ENCODE results near the gene TMEM156.
"Not testable (repeated sequence)": the region's sequence is repeated elsewhere in the genome, so short reads cannot be mapped to it uniquely, and the experiment has no call there.

The TMEM156 gene

DNA sequence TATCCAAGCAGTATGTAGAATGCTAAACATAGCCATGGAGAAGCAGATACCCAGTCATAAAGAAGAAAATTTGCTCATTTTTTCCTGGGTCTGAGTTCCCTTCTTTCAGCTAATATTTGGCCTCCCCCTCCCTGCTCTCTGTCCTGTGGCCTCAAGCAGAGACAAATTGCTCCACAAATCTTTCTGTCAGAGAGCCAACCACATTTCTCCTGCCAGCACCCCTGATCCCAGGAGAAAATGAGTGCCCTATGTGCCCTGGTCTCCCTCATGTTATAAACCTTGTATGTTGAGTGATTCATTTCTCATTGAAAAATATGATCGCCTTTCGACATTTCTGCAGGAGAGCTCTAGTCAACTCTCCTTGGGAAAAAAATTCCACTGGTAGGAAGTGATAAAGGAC is 82.0 kb downstream of the TMEM156 start:
- no peaks in the 10 kb centered on the region for H3K27me3 ChIP-seq (ENCODE audit: insufficient read depth, low read depth, severe bottlenecking)
- TF ChIP-seq, protein P1, sequence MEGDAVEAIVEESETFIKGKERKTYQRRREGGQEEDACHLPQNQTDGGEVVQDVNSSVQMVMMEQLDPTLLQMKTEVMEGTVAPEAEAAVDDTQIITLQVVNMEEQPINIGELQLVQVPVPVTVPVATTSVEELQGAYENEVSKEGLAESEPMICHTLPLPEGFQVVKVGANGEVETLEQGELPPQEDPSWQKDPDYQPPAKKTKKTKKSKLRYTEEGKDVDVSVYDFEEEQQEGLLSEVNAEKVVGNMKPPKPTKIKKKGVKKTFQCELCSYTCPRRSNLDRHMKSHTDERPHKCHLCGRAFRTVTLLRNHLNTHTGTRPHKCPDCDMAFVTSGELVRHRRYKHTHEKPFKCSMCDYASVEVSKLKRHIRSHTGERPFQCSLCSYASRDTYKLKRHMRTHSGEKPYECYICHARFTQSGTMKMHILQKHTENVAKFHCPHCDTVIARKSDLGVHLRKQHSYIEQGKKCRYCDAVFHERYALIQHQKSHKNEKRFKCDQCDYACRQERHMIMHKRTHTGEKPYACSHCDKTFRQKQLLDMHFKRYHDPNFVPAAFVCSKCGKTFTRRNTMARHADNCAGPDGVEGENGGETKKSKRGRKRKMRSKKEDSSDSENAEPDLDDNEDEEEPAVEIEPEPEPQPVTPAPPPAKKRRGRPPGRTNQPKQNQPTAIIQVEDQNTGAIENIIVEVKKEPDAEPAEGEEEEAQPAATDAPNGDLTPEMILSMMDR (IDR thresholded peaks at IDR 0.05; ENCODE audit: low read depth, low read length): no peak
- no peaks in the 10 kb centered on the region for H3K36me3 ChIP-seq
- no peak overlapping the region for H3K27ac ChIP-seq
- H3K9me3 ChIP-seq (ENCODE audit: severe bottlenecking): no peaks in the 10 kb centered on the region
- no peak overlapping the region for H3K4me3 ChIP-seq (ENCODE audit: low read depth, low read length)
- DNase-seq: no peak

DNA sequence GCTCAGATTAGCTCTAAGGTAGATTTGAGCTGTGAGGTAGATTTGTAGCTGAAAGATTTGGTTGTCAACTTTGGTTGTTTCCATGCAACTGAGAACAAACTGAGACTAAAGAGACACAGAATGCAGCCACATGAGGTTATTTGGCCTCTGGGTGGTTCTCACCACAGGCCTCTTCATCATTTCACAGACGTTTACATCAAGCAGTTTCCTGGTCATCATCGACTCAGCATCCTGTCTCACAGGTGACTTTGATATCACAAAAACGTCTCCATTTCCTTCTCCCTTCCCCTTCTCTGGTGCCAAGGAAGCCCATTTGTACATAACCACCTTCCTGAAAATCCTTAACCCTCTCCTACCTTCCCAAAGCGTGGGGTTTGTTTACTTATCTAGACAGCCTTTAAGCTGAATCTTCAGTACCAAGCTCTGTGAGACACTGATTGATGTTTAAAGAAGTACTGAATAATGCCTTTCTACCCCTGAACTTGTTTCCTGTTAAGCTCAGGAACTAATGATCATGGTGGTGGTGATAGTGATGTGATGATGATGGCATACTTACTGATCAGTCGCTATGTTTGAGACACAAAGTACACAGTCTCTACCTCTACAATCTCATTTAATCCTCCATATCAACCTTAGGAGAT is 82.7 kb downstream of the TMEM156 start:
- Histone ChIP-seq H3K4me3 (ENCODE audit: low read depth, low read length) (no peak overlapping the region), H3K27ac (no peak overlapping the region), H3K9me3 (ENCODE audit: severe bottlenecking) (no peaks in the 10 kb centered on the region), H3K27me3 (ENCODE audit: insufficient read depth, low read depth, severe bottlenecking) (no peaks in the 10 kb centered on the region), H3K36me3 (no peaks in the 10 kb centered on the region)
- DNase-seq: no peak
- TF ChIP-seq, protein P1 (IDR thresholded peaks at IDR 0.05; ENCODE audit: low read depth, low read length): no peak

DNA sequence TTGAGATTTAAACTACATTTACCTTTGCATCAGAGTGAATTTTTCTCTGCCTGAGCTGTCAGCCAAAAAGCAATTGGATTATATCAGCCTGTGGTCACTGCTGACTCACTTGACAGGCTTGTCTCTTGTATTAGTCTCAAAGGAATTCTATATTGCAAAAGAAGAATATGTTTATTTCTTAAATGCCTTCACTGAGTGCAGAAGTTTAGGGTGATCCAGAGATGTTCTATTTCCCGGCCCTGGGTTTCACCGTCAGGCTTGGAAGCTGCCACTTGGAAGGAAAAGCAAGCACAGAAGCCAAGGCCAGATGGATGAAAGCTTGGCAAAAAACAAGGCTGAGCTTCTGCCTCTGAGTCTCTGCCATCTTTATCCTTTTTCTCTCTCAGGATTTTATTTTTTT is 83.7 kb downstream of the TMEM156 start:
- Histone ChIP-seq H3K9me3 (ENCODE audit: severe bottlenecking) (no peaks in the 10 kb centered on the region), H3K4me3 (ENCODE audit: low read depth, low read length) (no peak overlapping the region), H3K27me3 (ENCODE audit: insufficient read depth, low read depth, severe bottlenecking) (no peaks in the 10 kb centered on the region), H3K27ac (no peak overlapping the region), H3K36me3 (0 out of 2 replicates have a peak, but pooled peaks cover 2% of the 10 kb centered on the region)
- TF ChIP-seq, protein P1 (IDR thresholded peaks at IDR 0.05; ENCODE audit: low read depth, low read length): no peak
- no peak for DNase-seq

DNA sequence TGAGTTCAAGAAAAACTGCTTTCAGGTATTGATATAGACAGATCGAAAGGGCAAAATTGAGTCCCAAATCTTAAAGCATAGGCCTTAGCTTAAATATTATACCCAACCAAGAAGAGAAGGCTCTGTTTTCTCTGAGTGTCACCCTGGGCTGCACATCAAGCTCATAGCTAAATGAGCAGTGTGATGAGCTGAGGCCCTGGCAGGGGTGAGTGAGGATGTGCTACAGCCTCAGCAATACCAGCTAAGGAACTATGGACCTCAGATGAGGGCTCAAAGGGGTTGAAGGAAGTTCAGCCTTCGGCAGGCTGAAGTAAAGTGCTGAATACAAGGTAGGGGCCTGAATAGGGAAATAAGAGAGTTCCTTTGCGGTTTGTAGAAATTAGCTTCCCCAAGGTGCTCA is 85.3 kb downstream of the TMEM156 start:
- 0 out of 2 replicates have a peak, but pooled peaks cover 4% of the 10 kb centered on the region for H3K36me3 ChIP-seq
- H3K27ac ChIP-seq: no peak overlapping the region
- TF ChIP-seq, protein P1 (IDR thresholded peaks at IDR 0.05; ENCODE audit: low read depth, low read length): no peak
- no peaks in the 10 kb centered on the region for H3K9me3 ChIP-seq (ENCODE audit: severe bottlenecking)
- no peaks in the 10 kb centered on the region for H3K27me3 ChIP-seq (ENCODE audit: insufficient read depth, low read depth, severe bottlenecking)
- no peak for DNase-seq
- no peak overlapping the region for H3K4me3 ChIP-seq (ENCODE audit: low read depth, low read length)

DNA sequence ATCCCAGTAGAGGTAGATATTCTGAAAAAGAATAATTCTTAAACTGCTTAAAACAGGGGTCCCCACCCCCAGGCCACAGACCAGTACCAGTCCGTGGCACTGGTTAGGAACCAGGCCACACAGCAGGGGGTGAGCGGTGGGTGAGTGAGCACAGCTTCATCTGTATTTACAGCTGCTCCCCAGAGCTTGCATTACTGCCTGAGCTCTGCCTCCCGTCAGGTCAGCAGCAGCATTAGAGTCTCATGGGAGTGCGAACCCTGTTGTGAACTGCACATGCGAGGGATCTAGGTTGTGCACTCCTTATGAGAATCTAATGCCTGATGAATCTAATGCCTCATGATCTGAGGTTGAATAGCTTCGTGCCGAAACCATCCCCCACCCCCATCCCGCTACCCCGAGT is 87.8 kb downstream of the TMEM156 start:
- no peaks in the 10 kb centered on the region for H3K27me3 ChIP-seq (ENCODE audit: insufficient read depth, low read depth, severe bottlenecking)
- no peaks in the 10 kb centered on the region for H3K9me3 ChIP-seq (ENCODE audit: severe bottlenecking)
- no peak overlapping the region for H3K4me3 ChIP-seq (ENCODE audit: low read depth, low read length)
- TF ChIP-seq, protein P1 (IDR thresholded peaks at IDR 0.05; ENCODE audit: low read depth, low read length): no peak
- no peak for DNase-seq
- H3K36me3 ChIP-seq: 0 out of 2 replicates have a peak, but pooled peaks cover 4% of the 10 kb centered on the region
- no peak overlapping the region for H3K27ac ChIP-seq

DNA sequence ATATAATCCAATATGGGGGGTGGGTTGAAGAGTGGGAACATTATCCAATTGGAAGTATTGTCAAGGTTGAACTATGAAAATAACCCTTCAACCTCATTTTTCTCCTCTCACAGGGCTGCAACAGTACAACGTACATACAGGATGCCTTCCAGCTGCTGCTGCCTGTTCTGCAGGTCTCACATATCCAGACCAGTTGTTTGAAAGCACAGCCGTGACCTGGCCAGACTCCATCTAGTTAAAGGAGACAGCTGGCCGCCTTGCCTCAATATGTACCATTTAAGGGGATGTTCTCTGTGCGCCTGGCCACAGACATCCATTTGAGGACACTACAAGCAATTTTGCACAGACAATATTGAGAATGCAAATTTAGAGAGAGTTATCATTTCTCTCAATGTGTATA is 88.9 kb downstream of the TMEM156 start:
- no peaks in the 10 kb centered on the region for H3K9me3 ChIP-seq (ENCODE audit: severe bottlenecking)
- H3K4me3 ChIP-seq (ENCODE audit: low read depth, low read length): no peak overlapping the region
- H3K27ac ChIP-seq: no peak overlapping the region
- no peak for DNase-seq
- peaks cover 7% of the 10 kb centered on the region for H3K36me3 ChIP-seq
- TF ChIP-seq, protein P1 (IDR thresholded peaks at IDR 0.05; ENCODE audit: low read depth, low read length): no peak
- H3K27me3 ChIP-seq (ENCODE audit: insufficient read depth, low read depth, severe bottlenecking): no peaks in the 10 kb centered on the region

DNA sequence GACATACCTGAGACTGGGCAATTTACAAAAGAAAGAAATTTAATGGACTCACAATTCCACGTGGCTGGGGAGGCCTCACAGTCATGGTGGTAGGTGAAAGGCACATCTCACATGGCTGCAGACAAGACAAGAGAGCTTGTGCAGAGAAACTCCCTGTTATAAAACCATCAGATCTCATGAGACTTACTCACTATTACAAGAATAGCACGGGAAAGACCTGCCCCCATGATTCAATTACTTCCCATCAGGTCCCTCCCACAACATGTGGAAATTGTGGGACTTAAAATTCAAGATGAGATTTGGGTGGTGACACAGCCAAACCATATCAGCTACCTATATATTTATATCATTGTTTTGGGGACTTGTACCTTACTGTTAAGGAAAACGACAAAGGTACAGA is 90.3 kb downstream of the TMEM156 start:
- not testable (repeated sequence) for H3K36me3 ChIP-seq; DNase-seq; H3K4me3 ChIP-seq (ENCODE audit: low read depth, low read length); H3K27me3 ChIP-seq (ENCODE audit: insufficient read depth, low read depth, severe bottlenecking); H3K9me3 ChIP-seq (ENCODE audit: severe bottlenecking); H3K27ac ChIP-seq
